Measurements from ENCODE around the gene DNAJC16.
A peak's percentile ranks its signal among the peaks of the same experiment; 100 is the strongest.

The DNAJC16 gene

DNA sequence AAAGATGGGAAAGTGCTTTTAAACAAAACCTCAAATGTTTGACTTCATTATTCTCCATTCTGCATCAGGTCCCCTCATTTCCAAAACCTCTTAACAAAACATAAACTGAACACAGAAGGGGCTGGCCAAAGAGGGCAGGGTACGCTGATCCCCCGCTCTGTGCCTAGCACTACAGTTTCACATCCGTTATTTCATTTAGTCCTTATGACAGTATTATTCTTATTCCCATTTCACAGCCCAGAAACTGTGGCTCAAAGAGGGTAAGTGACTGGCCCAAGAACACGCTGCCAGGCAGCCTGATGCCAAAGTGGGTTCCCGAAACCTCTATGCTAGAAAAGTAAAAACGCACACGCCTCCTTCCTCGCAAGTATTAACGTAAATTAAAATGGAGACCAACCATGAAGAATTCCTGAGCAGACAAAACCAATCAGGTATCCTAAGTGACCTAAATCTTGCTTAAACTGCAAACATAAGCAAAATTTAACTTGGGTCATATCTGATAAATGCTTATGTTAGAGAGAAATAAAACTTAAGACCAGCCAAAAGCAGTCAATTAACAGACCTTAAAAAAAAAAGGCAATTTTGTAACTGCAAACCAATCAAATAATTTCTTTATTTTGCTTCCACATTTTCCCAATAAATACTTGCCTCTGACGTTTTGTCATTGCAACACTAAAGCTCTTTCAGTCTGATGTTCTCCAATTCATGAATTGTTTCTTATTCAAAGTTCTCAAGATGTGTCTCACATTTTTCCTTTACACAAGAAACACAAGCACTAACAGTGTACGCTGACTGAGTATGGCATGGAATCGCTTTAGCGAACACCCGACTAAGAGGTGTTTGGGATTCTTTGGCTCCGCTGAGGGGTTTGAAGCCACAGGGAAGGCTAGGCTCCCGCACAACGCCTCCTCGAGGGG, 3.3 kb upstream of the DNAJC16 start:
- Histone ChIP-seq H3K9me3 (replicated peaks; ENCODE audit: insufficient read depth, low read length) (no peaks in the 10 kb centered on the region), H3K79me2 (ENCODE audit: low read length) (peaks cover 19% of the 10 kb centered on the region), H3K9ac (ENCODE audit: low read length) (peak overlapping the region; percentile 78), H3F3A (ENCODE audit: insufficient read depth, low read length) (peaks cover 10% of the 10 kb centered on the region), H3K36me3 (replicated peaks; ENCODE audit: insufficient read depth, low read length) (no peaks in the 10 kb centered on the region), H3K4me2 (ENCODE audit: low read depth, low read length) (peak overlapping the region; percentile 94), H2AFZ (ENCODE audit: low read length) (peak overlapping the region; percentile 97), H3K4me3 (ENCODE audit: low read length) (peak overlapping the region; percentile 88), H3K27me3 (replicated peaks; ENCODE audit: insufficient read depth, low read length) (no peaks in the 10 kb centered on the region), H4K20me1 (ENCODE audit: insufficient read depth, low read length) (no peaks in the 10 kb centered on the region), H3K27ac (ENCODE audit: low read length) (peak overlapping the region; percentile 40; the same call in 1 of the 2 replicates), H3K9me2 (replicated peaks; ENCODE audit: insufficient read depth, low read length) (no peaks in the 10 kb centered on the region), H3K4me1 (ENCODE audit: low read length) (peaks cover 16% of the 10 kb centered on the region)
- TF ChIP-seq EZH2 (optimal IDR thresholded peaks at IDR 0.05; ENCODE audit: low read depth, low read length) (no peak), EZH2phosphoT487 (IDR thresholded peaks at IDR 0.05; ENCODE audit: low read length) (no peak)
- TF ChIP-seq, protein P1, sequence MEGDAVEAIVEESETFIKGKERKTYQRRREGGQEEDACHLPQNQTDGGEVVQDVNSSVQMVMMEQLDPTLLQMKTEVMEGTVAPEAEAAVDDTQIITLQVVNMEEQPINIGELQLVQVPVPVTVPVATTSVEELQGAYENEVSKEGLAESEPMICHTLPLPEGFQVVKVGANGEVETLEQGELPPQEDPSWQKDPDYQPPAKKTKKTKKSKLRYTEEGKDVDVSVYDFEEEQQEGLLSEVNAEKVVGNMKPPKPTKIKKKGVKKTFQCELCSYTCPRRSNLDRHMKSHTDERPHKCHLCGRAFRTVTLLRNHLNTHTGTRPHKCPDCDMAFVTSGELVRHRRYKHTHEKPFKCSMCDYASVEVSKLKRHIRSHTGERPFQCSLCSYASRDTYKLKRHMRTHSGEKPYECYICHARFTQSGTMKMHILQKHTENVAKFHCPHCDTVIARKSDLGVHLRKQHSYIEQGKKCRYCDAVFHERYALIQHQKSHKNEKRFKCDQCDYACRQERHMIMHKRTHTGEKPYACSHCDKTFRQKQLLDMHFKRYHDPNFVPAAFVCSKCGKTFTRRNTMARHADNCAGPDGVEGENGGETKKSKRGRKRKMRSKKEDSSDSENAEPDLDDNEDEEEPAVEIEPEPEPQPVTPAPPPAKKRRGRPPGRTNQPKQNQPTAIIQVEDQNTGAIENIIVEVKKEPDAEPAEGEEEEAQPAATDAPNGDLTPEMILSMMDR (IDR thresholded peaks at IDR 0.05; ENCODE audit: low read length), result no peak
- DNase-seq, result peak; percentile 10

DNA sequence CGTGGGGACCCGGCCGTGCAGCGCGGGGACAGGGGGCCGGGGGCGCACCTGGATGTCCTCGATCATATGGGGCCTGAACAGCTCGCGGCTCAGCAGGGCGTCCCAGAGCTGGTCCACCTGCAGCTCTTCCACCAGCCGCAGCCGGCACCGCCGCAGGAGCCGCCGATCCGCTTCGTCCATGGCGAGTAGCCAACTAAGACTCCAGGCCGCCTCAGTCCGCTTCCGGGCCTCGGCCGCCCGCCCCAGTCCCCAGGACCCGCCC, 2.7 kb upstream of the DNAJC16 start, which contains the start of gene CASP9:
CASP9 (minus strand) TSS at position 195 of the 262 bp plus-strand sequence; CDS start at position 180, 15 bp downstream.
- Histone ChIP-seq H3K9me2 (replicated peaks; ENCODE audit: insufficient read depth, low read length) (no peaks in the 10 kb centered on the region), H2AFZ (ENCODE audit: low read length) (peak within 1 kb of the TSS; percentile 97), H3K27me3 (replicated peaks; ENCODE audit: insufficient read depth, low read length) (no peaks in the 10 kb centered on the region), H3K4me1 (ENCODE audit: low read length) (peaks cover 16% of the 10 kb centered on the region), H3K9me3 (replicated peaks; ENCODE audit: insufficient read depth, low read length) (no peaks in the 10 kb centered on the region), H3K4me3 (ENCODE audit: low read length) (peak within 1 kb of the TSS; percentile 93), H3K27ac (ENCODE audit: low read length) (peak within 1 kb of the TSS; percentile 82; the same call in 1 of the 2 replicates), H3K4me2 (ENCODE audit: low read depth, low read length) (peak within 1 kb of the TSS; percentile 94), H3K36me3 (replicated peaks; ENCODE audit: insufficient read depth, low read length) (no peaks in the 10 kb centered on the region), H4K20me1 (ENCODE audit: insufficient read depth, low read length) (no peaks in the 10 kb centered on the region), H3K79me2 (ENCODE audit: low read length) (peaks cover 23% of the 10 kb centered on the region), H3K9ac (ENCODE audit: low read length) (peak within 1 kb of the TSS; percentile 78), H3F3A (ENCODE audit: insufficient read depth, low read length) (peaks cover 10% of the 10 kb centered on the region)
- no peak for DNase-seq
- TF ChIP-seq, protein P1 (IDR thresholded peaks at IDR 0.05; ENCODE audit: low read length), result no peak
- TF ChIP-seq EZH2 (optimal IDR thresholded peaks at IDR 0.05; ENCODE audit: low read depth, low read length) (no peak), EZH2phosphoT487 (IDR thresholded peaks at IDR 0.05; ENCODE audit: low read length) (no peak)

DNA sequence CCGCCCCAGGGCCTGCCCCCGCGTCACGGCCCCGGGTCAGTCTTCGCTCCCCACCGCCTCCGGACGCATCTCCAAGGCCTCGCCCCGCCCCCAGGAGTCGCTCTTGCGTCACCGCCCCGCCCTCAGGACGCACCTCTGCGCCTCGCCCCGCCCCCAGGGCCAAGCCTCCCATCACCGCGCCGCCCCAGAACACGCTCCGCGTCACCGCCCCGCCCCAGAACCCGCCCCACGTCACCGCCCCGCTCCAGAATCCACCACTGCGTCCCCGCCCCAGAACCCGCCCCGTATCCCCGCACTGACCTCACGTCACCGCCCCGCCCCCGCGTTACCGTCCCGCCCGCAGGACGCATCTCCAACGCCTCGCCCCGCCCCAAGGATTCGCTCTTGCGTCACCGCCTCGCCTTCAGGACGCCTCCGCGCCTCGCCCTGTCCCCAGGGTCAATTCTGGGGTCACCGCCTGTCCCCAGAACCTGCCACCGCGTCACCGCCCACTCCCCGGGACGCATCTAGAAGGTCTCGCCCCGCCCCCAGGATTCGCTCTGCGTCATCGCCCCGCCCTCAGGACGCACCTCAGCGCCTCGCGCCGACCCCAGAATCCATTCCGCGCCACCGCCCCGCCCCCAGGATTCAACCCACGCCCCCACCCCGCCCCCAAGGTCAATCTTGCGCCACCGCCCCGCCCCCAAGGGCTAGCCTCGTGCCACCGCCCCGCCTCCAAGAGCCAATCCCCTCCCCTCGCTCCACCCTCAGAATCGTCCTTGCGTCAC, 2.2 kb upstream of the DNAJC16 start:
- Histone ChIP-seq H3K4me2 (ENCODE audit: low read depth, low read length) (no peak overlapping the region), H3K79me2 (ENCODE audit: low read length) (peaks cover 24% of the 10 kb centered on the region)

More for the DNA sequence above, 2.2 kb upstream of the DNAJC16 start:
- Histone ChIP-seq H2AFZ (ENCODE audit: low read length) (no peak overlapping the region; the same call in 1 of the 2 replicates), H3K4me3 (ENCODE audit: low read length) (peak overlapping the region; percentile 88), H3K36me3 (replicated peaks; ENCODE audit: insufficient read depth, low read length) (no peaks in the 10 kb centered on the region), H3K9ac (ENCODE audit: low read length) (peak overlapping the region; percentile 73), H3K4me1 (ENCODE audit: low read length) (peaks cover 16% of the 10 kb centered on the region), H3K27ac (ENCODE audit: low read length) (peak overlapping the region; percentile 82; the same call in 1 of the 2 replicates), H4K20me1 (ENCODE audit: insufficient read depth, low read length) (no peaks in the 10 kb centered on the region), H3K9me3 (replicated peaks; ENCODE audit: insufficient read depth, low read length) (no peaks in the 10 kb centered on the region), H3F3A (ENCODE audit: insufficient read depth, low read length) (peaks cover 10% of the 10 kb centered on the region), H3K27me3 (replicated peaks; ENCODE audit: insufficient read depth, low read length) (no peaks in the 10 kb centered on the region), H3K9me2 (replicated peaks; ENCODE audit: insufficient read depth, low read length) (no peaks in the 10 kb centered on the region)
- peak; percentile 98 for DNase-seq
- TF ChIP-seq EZH2 (optimal IDR thresholded peaks at IDR 0.05; ENCODE audit: low read depth, low read length) (no peak), EZH2phosphoT487 (IDR thresholded peaks at IDR 0.05; ENCODE audit: low read length) (no peak)
- TF ChIP-seq, protein P1 (IDR thresholded peaks at IDR 0.05; ENCODE audit: low read length), result no peak

Measured in MM.1S (cell line).